ENCODE results near the gene ATP8A2. TPM values are rescaled to one million over a fixed set of nuclear protein-coding genes. Genes with fewer than 3 reads are reported as not detected.

ATP8A2 gene
- total RNA-seq, 1 donor from 2014 or later, result 47.3 TPM

DNA sequence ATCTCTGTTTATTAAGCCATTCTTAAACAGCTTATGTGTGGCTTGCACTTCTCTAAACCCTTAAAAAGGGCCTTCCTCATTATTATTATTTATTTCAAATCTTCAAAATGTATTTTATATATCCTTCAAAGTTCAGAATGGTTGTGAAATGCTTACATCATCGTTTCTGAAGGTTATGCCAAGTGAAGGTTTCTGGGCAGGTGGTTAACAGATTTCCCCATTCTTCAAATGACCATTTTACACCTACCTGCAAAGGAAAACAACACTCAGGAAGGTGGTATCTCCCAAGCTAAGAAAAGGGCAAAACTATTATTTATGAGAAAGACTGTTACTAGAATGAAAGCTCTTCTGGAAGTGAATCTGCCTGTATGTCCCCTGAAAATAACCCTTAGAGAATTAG is 488.5 kb downstream of the ATP8A2 start:
- no peak for DNase-seq

DNA sequence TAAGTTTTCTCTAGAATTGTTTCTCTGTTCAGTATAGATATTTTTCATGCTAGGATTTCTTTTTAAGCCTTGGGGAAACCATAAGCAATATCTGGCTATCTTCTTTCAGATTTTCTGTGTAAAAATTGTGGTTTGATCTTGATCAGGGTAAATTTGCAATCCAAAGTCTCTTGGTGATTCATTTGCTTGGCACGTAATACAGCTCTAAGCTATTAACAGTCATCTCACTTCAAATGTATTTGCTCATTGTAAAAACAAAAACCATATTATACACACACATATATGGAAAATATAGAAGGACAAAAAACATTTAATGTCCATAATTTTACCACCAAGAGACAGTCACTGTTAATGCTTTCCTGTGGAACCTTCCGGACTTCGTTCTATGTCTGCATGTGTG is 489.1 kb downstream of the ATP8A2 start:
- no peak for DNase-seq

DNA sequence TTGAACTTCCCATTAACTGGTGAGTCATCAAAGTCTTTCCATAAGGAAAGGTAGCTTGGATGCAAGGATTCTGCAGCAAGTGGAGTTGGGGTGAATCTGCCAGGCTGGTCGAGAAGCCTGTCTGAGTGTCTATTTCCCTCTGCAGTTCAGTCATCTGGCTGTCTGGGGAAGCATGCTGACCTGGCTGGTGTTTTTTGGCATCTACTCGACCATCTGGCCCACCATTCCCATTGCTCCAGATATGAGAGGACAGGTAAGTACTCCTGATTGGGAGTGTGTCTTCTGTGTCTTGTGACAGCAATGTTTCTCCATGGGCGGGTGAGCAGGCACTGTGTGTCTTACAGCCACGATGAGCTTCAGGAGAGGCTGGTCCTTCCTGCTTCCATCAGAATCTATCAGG is 490.4 kb downstream of the ATP8A2 start:
- no peak for DNase-seq

DNA sequence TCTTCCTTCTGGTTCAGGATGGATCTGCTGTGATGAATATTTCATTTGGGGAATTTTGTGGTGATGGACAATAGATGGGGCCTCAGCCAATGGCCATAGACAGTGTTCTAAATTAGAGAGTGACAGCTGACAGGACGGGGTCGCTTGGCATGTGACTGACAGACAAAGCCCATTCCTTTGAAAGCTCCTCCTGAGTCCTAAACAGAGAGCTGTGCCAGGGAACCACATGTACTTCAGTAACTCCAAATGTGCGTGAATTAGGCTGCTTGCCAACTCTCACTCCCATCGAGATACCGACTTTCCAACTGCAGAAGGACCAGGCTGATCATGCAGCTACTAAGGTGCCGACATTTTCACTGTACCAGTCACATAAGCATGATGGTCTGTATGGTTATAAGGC is 492.3 kb downstream of the ATP8A2 start:
- no peak for DNase-seq

DNA sequence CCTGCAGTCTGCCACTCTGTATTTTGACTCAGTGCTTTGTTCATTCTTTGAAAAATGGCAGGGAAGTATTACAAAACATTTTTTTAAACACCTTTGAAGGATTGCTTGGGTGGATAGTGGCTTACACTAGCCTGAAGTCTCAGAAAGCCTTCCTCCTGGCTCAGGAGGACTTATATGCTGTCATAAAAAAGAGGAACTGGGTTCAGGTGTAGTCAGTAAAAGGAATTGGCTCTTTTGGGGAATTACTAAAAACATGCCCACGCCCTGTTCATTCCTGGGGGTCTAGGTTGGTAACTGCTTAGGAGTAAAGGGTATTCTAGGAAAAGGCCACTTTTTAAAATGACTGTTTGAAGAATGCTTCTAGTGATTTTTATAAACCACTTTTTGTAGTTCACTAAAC is 493.2 kb downstream of the ATP8A2 start:
- no peak for DNase-seq

DNA sequence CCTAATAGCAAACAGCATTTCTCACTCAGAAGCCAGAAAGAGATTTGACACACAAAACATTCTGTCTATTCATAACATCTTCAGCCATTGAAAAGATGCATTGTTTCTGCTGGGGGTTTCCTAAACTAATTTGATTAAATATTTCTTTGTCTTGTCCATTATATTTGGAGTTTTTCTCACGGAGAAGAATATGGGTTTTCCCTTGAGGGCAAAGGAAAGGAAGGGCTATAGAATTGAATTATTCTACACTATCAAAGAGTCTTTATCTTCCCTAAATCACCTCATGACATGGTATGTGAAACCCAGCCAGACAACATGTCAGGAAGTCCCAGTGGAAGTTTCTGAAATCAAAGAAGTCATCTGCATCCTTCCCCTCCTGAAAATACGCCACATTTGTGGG is 493.6 kb downstream of the ATP8A2 start:
- no peak for DNase-seq

DNA sequence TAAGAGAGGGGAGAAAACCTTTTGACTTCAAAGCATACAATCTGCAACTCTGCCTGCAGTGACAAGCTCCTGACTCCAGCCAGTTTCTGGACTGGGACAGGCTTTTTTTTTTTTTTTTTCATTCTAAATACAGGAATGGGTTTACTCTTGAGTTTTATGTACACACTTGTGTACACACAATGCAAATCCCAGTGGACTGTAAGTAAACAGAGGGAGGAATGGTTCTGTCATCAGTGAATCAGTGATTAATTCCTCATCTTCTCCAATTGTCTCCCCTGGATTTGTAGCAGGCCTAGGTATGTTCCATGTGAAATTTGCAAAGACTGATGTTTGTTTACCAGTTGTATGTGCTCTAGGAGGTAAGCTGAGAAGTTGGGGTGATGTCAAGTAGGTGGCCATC is 495.3 kb downstream of the ATP8A2 start:
- DNase-seq, result no peak

DNA sequence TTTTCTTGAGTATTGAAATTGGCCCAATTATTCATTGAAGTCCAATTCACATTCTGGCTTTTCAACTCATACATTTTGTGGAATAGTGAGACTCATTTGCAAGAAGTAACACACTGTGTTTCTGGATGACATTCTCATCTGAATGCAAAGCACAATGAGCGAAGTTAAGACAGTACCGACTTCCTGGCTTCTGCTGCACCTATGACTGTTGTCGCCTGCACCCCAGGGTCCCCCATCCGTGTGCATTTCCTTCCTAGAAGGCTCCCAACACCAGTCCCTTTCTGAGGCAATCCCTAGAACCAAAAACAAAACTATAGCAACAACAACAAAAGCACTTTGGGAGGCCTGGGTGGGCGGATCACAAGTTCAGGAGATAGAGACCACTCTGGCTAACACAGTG is 496.7 kb downstream of the ATP8A2 start:
- no peak for DNase-seq

DNA sequence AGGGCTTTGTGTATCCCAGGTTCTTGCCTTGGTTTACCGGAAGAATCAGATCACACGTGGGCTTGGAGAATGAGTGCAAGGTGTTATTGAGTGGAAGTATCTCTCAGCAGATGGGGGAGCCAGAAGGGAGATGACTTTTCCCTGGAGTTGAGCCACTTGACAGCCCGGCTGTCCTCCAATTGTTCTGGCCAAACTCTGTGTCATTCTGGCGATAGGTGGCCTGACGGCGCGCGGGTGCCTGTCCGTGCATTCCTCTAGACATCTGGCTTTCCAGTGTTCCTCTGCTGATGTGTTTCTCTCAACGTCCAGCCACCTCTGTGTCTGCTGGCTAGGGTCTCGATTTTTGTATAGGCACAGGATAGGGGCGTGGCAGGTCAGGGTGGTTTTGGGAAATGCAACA is 498.2 kb downstream of the ATP8A2 start:
- DNase-seq, result no peak

DNA sequence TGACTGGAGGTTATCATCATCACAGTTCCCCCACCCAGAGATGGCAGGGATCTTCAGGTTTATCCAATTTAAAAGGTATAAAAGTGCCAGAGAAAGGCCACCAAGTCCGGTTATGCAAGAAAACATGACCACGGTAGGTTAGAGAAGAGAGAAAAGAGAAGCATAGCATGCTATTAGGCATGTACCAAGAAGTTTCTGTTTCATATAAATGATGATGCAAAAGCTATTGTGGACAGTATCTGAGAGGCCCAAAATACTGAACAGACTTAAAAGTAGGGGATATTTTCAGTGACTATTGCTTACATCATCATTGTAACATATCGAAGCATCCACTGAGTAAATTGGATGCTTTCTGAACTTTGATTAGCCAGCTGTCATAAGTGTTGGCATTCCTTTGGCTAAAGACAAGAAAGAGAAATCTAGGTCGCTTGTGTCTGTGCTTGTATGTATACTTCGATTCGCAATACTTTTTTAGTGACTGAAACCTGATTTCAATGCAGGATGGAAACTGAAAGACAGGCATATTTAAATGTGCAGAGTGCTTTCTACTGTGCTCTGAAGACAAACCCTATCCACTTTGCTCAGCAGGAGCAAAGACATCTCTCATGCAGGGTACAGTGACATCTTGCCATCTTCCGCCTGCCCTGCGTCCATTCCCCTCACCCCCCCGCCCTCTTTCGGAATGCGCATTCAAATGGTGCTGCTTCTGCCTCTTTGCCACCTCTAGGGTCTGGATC is 499.8 kb downstream of the ATP8A2 start:
- DNase-seq, result no peak

DNA sequence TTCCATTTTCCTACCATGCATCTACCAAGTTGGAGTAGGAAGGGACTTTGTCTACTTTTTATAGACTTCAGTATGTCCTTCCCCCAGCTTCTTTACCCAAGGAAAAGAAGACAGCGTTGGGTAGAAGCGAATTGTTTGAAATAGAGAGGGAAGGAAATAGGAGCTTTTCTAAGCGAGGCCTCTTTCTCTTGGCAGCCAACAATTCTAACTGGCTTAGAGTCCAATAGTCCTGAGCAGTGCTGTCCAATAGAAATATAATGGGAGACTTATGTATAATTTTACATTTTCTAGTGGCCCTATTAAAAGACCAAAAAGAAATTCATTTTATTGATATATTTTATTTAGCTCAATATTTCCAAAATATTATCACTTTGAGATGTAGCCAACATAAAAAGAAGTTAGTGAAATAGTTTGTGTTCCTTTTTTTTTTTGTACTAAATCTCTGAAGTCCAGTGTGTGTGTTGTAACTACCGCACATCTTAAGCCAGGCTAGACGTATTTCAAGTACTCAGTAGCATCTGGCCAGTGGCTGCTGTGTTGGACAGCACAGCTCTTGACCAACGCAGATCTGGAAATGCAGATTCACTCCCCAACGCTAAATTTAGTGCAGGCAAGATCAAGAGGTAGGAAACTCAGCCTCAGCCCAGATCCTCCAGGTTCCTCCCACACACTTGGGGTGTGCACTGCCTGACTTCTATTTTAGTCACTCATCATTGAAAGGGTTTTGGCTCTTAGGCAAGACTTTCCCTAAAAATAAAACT is 500.9 kb downstream of the ATP8A2 start:
- peak; percentile 4 for DNase-seq

DNA sequence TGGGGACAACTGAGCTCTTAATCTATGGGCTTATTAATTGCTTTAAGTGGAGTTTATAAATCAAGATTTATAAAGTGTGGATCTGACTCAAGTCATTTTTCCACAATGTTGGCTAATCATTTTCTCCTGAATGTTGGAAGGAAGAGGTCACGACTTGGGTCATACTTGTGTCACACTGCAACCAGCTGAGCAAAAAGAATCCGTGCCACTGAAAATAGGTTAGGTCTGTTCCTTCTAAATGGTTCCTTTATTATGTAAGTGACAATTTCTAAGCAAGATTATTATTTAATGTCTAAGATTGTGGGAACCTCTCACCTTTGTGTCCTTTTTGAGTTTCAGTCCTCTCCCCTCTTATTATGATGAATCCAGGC is 501.5 kb downstream of the ATP8A2 start:
- no peak for DNase-seq

DNA sequence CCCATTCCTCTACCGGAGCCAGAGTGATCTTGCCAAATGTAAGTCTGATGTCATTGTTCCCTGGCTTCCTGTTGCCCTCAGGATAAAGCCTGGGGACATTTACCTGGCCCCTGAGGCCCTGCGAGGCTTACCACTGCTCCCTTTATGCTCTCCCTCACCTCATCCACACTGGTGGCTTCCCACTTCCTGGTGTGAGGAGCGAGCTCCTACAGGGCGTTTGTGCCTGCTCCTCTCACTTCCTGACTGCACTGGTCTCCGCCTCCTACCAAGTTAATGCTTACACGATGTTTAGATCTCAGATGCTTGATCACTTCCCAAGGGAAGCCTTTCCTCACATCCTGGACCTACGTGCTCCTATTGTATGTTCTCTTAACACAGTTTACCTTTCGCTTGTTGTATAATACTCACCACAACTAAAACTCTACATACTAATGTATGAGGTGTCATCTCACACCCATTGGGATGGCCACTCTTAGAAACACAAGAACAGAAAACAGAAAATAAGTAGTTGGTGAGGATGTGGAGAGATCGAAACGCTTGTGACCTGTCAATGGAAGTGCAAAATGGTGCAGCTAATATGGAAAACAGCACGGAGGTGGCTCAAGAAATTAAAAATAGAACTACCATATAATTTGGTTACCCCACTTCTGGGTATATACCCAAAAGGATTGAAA is 502.4 kb downstream of the ATP8A2 start:
- DNase-seq, result no peak

DNA sequence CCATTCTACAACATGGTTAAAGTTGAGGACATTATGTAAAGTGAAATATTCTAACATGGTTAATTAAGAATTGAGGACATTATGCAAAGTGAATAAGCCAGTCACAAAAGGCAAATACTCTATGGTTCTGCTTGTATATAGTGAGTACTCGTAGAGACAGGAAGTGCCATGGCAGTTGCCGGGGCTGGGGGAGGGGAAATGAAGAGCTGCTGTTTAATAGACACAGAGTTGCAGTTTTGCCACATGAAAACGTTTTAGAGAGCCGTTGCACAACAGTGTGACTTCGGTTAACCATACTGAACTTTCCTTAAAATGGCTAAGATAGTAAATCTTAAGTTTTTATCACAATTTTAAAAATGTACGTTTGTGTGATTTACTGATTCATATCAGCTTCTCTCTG is 503.1 kb downstream of the ATP8A2 start:
- DNase-seq, result no peak

DNA sequence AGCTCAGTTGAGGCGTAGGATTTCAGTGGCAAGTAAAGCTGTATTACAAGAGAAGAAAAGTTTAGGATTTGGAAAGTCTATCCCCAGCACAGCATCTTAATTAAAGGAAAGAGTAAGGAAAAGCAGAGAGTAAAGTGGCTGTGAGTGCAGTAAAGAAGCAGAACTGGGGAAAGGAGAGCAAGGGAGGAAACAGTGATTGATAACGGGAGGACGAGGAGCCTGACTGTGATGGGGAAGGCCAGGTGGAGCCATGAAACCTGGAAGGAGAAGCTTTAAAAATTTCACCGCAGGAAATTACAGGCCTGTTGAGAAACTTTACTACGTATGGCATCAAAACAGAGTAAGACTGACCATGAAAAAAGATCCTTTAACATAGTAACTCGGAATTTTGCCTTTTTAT is 504.5 kb downstream of the ATP8A2 start:
- no peak for DNase-seq

DNA sequence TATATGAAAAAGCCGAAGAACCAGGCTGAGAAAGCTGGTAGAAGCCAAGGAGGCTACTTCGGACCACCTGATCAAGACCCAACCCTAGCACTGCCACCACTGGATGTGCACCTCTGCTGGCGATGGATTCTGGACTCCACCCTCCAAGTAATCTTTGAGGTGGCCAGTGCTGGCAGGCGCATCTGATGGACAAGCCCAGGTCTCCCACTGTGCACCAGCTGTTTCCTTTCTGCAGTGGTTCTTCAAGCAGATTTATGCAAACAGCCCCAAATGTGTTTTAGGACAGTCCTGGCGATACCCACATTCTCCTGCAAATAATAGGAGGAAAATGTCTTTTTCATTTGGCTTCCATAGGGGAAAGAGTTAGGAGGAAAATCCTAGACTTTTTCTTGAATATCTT is 507.7 kb downstream of the ATP8A2 start:
- no peak for DNase-seq

DNA sequence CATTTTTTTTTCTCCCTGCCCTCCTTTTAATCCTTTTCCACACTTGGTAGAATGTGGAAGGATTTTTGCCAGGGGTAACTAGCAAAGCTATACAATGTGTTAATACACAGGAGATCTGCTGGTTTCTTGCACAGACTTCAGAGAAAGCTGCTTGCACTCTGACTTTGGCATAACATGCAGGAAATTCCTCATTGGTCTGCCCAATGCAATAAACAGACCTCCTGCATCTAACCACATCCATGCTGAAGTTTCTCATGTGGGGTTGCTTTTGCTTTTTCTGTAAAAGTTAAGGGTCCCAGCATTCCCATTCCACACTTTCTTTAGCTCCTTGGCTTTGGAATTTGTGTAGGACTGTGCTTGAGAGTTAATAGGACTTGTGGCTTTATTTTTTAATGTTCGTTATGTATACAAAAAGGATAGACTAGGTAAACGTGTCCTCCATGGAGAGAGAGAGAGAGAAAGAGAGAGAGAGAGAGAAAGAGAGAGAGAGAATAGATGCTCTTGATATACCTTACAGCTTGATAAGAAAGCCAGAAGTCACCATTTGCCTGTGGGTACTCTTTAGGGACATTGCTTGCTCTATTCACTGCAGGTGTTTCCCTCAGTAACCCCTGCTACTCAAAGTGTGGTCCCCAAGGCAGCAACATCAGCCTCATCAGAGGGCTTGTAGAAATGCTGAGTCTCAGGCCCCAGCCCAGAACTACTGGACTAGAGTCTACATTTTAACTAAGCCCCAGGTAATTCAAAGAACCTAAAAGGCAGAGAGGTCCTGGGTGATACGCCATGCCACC is 509.6 kb downstream of the ATP8A2 start:
- no peak for DNase-seq

DNA sequence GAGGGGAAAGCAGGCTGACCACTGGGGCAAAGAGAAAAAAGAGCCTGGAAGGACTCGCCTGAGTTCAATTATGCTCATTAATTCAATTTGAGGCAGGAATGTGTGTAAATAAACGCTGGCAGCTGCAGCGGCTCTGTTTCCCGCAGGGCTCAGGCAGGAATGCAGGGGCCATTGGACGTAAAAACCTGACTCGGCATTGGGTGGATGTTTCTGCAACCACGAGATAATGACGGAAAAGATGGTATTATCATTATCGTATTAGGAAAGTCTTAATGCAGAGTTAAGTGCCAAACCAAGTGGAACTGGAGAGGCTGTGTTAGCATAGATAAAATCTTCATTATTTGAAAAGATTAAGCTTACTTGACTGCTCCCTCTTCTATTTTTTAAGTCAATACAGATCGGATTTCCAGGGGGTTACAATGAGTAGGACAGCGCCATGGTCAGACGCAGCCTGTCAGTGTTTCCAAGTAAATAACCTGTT is 510.2 kb downstream of the ATP8A2 start:
- no peak for DNase-seq

DNA sequence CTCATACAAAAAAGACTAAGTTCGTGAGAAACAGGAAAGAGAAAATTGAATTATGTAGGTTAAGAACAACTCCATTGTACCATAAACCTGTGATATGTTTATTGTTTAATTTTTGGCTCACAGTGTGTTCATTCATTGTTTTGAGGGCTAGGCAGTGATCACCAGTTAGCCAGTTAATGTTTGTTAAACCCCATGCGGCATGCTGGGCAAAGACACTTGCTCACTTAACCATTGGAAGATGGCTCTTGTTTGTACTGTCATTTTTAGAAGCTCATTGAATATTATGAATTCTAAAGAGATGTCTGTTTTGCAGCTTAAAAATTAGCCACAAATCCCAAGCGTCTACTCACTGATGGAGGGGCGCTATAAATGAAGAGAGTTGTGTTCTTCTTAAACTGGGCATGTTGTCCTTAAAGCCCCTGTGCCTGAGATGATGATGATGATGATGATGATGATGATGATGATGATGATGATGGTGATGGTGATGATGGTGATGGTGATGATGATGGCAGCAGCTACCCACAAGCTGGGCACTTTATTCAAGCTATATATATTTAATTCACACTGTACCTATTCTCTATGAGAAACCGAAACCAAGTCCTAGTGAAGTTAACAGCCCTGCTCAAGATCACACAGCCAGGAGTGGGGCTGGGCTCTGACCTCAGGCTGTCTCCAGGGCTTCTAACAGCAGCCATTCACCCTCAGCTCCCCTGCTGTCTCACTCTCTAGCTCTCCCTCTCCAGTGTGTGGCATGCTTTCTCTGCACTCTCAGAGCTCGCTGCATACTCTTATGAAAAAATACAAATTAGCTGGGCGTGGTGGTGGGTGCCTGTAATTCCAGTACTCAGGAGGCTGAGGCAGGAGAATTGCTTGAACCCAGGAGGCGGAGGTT is 510.9 kb downstream of the ATP8A2 start:
- no peak for DNase-seq

DNA sequence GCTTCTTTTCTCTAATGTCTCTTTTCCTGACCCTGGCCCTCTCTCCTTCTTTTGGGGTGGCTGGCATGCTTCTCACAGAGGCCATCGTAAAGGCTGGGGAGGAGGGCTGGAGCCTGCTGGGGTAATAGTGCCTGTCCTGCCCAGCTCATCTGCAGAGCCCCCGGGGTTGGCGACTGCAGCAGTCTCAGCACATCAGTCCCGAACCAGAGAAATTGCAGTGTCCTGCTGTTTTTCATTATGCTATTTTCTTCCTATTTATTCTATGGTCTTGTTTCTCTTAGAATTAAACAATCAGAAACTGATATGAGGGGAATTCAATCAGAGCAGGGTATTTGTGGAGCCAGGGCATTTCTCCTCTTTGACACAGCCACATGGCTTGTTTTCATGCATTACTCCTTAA is 513.6 kb downstream of the ATP8A2 start:
- no peak for DNase-seq

DNA sequence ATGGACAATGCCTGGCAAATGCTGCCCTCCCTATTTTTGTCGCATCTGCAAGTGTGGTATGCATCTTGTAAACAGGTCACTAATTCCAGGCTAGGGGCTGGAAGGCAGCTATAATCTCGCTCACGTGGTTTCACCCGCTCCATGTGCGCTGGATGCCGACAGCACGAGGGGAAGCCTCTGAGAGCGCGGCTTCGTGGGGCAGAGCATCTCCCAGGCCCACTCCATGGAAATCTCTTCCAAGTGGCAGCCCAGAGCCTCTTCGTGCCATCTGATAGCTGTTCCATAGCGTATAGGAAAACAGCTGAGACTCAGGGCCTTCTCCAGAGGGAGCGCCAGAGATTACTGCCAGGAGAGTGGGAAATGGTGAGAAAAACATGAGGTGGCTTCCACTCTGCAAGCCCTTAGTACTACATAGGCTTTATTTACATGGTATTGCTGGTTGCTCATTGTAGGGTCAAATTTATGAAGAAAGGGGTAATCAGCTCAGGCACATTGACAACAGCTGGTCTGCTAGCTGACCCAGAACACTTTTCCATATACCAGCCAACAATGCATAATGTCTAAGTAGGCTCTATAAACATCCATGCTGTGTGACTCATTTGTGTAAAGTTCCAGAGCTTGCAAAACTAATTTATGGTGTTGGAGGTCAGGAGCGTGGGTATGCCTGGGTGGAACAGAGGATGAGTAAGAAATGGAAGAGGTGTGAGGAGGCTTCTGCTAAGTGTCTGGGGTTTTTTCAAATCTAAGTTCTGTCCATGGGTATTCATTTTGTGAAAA is 514.9 kb downstream of the ATP8A2 start:
- peak; percentile 24 for DNase-seq
